ENCODE data around the gene MICU1.
"Not testable (repeated sequence)": the region's sequence is repeated elsewhere in the genome, so short reads cannot be mapped to it uniquely, and the experiment has no call there.

Gene MICU1

DNA sequence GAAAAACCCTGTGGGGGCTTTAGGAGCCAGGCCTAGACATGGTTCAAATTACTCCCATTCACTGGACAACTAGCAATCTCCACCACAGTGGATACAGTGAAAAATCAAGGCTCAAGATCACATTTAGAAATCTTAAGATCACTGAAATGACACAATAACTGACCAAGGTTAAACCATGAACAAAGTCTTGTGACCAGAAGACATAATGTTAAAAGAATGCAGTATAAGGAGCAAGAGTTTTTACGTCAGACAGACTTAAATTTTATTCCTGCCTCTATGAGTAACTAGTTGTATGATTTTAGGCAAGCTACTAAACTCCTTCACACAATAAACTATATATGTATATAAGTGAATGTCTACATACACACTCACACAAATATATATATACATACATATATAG lies 68.5 kb downstream of the MICU1 start:
- no peak for DNase-seq

DNA sequence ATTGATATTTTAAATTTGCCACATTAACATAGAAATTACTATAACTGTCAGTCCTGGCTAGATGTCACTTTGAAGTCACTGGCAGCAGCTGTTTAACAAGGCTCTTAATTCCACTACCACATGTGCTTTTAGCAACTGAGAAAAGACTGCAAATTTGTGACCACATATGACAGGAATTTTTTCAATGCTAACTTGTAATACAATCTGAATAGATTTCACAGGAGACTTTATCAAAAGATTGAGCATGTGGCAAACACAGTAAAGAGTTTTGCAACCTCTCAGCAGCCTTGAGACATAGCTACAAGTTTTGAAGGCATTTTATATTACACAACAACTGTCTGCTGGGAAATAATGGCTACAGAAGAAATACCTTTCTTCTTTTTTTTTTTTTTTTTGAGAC lies 73.0 kb downstream of the MICU1 start:
- peak; percentile 74 for DNase-seq

DNA sequence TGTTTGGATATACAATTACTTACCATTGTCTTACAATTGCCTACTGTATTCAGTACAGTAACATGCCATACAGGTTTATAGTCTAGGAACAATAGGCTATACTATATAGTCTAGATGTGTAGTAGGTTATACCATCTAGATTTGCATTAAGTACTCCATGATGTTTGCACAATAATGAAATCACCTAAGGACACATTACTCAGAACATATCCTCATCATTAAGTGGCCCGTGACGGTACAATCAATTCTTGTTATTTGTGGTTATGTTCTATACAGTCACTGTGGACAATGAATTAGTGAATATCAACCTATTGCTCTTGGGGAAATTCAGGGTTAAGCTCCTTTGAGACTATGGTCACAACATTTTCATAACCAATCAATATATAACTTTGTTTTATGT lies 75.6 kb downstream of the MICU1 start:
- no peak for DNase-seq

DNA sequence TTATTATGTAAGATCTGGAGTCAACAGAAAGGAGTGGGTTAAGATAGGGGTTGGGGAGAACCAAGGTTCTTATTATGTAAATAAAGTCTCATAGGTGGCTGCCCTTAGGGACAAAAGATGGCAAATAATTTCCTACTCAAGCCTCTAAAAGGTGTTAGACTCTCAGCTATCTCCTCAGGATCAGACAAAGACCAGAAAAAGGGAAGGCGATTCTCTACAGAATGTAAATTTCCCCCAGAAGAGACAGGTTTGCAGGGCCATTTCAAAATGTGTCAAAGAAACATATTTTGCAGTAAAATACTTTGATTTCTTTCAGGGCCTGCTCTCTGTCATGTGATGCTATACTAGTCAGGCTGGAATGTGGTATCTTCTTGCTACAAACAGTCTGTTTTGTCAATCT lies 80.3 kb downstream of the MICU1 start:
- DNase-seq = no peak

DNA sequence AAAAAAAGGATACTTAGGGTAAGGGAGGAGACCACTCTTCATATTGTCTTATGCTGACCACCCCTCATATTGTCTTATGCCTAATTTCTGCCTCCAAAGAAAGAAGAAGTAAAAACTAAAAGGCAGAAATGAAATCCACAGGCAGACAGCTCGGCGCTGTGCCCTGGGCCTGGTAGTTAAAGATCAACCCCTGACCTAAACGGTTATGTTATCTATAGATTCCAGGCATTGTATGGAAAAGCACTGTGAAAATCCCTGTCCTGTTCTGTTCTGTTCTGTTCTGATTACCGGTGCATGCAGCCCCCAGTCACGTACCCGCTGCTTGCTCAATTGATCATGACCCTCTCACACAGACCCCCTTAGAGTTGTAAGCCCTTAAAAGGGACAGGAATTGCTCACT lies 82.0 kb downstream of the MICU1 start:
- DNase-seq = not testable (repeated sequence)

DNA sequence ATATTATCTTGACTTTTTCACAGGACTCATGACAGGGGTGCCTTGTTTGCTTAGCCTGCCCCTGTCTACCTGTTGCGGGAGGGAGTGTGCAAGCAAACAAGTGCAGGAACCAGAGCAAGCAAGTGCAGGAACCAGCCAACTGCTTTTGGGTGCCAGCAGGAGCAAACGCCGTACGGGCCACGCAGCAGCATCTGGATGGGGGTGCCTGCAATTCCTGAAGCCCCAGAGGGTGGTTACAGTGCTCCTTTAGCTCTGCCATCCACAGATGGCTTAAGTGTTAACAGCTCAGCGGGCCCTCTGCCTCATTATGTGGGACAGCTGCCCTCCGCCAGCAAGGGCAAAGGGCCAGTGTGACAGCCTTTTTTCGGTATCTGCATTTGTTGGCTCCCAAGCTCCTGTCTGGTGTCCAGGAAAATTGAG lies 83.5 kb downstream of the MICU1 start:
- no peak for DNase-seq

DNA sequence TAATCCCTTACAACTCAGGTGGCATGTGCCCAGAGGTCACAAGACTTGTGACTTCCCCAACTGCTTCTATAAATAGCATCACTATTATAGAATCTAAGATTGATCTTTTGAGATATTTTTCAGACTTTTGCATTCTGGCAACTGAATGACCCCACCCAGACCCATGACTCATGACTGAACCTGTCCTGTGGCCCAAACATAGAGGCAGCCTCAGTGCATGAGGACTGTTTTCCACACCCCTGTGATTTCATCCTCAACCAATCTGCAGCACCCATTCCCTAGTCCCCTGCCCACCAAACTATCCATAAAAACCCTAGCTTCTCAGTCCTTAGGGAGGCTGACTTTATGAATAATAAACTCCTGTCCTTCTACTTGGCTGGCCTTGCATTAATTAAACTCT lies 84.5 kb downstream of the MICU1 start:
- no peak for DNase-seq

DNA sequence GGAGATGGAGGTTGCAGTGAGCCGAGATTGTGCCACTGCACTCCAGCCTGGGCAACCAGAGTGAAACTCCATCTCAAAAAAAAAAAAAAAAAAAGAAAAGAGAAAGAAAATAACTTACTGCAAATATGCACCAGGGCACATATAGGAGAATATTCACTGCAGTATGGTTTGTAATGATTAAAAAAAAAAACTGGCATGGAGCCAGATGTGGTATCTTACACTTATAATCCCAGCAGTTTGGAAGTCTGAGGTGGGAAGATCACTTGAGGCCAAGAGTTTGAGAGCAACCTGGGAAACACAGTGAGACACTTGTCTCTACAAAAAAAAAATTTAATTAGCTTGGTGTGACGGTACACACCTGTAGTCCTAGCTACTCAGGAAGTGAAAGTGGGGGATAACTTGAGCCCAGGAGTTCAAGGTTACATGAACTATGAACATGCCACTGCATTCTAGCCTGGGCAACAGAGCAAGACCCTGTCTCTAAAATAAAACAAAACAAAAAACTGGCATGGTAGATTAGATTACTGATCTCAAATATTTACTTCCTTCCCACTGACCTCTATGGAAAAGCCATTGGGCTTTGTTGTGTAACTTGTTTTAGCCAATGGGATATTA lies 85.6 kb downstream of the MICU1 start:
- no peak for DNase-seq

DNA sequence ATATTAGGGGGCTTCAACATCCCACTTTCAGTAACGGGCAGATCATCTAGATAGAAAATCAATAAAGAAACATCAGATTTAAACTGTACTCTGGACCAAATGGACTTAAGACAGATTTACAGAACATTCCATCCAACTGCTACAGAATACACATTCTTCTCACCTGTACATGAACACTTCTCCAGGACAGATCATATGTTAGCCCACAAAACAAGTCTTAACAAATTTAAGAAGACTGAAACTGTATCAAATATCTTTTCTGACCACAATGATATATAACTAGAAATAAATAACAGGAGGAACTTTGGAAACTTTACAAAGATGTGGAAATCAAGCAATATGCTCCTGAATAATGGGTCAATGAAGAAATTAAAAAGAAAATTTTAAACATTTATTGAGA lies 86.7 kb downstream of the MICU1 start:
- no peak for DNase-seq

DNA sequence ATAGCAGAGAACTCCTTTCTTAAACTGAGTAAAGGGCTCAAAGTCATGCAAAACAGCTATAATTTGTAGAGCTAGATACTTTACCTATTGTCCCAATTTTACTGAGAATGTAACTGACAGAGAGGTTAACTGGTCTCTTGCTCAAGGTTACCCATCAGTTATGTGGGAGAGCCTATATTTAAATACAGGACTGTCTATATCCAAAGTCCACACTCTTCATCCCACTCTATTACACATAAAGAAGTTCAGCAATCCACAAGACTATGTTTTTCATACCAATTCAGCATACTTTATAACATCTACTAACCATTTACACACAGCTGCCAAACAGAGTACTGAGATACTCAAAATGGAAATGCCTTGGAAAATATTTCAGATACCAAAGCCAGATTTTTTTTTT lies 100.2 kb downstream of the MICU1 start:
- no peak for DNase-seq

DNA sequence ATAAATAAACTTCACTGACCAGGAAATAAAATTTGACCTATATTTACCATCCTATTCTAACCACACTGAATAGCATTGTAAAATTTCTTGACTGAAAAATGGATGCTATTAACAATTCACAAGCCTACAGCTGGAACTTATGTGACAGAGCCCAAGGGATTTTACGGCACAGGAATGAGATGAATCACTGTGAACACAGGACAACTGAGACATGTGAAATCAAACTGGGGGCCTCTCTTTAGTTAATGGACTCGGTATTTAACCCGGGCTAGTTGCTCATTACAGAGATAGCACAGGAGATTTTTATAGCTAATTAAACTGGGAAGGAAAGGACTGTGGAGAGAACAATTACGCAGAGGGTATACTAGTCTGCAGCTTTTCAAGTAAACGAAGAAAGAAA lies 100.6 kb downstream of the MICU1 start:
- no peak for DNase-seq

DNA sequence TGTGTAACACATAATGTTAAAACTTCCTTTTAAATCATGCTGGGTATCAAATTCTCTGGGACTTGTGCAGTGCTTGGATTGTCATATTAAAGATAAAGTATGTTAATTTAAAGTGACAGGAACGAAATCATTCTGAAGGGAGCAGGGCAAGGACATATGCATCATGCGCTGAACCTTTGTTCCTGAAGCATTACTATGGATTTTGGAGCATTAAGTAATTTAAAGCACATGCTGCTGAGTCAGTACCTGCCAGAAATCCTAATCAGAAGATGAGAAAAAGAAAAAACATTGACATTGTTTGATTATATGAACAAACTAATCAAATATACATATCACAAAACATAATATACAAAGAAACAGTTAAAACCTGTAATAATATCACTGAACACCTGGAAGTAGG lies 101.4 kb downstream of the MICU1 start:
- no peak for DNase-seq

DNA sequence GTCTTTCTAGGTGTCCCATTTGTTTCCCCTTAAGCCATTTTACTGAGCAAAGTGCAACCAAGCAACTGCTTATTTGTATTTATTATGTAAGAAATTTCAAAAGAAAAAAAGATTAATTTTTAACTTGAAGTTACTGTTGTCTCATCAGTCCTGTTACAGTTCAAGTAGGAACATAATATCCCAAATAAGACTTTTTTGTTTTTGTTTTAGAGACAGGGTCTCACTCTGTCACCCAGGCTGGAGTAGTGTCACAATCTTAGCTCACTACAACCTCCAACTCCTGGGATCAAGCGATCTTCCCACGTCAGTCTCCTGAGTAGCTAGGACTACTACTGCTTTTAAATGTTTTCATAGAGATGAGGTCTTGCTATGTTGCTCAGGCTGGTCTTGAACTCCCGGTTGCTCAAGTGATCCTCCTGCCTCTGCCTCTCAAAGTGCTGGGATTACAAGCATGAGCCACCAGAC lies 101.9 kb downstream of the MICU1 start:
- DNase-seq = no peak

DNA sequence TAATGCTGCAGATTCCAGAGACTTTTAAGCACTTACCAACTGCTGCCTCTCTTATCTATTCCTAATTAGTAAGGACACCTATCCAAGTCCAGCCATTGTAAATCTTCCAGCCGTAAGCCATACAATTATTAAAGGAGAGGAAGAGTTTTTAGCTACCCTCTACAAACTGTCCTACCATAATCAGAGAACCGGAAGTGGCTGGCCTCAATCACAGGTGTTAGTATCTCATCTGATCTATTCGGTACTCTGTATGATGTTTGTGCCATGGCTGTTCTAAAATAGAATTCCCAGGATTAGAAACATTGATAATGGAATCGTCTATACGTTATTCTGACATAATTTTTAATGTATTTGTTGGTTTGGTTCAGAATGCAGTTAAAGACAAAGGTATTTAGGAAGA lies 102.8 kb downstream of the MICU1 start:
- DNase-seq = no peak

DNA sequence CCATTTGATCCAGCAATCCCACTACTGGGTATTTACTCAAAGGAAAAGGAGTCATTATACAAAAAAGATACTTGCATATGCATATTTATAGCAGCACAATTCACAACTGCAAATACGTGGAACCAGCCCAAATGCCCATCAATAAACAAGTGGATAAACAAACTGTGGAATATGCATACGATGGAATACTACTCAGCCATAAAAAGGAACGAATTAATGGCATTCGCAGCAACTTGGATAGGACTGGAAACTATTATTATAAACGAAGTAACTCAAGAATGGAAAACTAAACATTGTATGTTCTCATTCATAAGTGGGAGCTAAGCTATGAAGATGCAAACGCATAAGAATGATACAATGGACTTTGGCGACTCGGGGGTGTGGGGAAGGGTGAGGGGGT lies 108.6 kb downstream of the MICU1 start:
- DNase-seq = no peak

DNA sequence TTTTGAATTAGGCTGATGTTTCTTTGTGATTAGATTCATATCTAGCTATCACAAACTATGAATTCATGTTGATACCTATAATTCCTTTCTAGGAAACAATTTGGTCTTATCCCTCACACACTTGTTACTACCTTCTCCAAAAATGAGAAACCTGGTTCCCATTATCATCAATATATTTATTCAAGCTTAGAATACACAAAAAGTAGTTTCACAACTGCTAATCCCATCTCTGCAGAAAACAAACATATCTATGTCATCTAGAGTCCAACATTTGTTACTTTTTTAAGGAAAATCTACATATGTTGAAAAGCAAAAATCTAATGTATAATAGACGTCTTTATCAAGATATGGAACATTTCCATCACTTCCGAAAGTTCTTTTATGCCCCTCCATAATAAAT lies 110.4 kb downstream of the MICU1 start:
- DNase-seq = no peak

DNA sequence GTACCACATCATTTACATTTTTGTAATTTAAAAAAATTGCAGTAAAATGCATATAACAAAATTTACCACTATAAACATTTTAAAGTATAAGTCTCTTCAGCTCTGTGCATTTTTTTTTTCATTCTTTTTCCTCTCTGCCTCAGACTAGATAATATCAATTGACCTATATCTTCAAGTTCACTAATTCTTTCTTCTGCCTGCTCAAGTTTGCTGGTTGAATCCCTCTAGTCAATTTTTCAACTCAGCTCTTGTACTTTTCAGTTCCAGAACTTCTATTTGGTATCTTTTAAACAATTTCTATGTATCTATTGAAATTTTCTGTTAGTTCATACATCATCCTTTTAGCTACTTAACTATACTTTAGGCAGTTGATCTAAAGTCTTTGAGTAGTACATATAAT lies 112.0 kb downstream of the MICU1 start:
- DNase-seq = no peak

DNA sequence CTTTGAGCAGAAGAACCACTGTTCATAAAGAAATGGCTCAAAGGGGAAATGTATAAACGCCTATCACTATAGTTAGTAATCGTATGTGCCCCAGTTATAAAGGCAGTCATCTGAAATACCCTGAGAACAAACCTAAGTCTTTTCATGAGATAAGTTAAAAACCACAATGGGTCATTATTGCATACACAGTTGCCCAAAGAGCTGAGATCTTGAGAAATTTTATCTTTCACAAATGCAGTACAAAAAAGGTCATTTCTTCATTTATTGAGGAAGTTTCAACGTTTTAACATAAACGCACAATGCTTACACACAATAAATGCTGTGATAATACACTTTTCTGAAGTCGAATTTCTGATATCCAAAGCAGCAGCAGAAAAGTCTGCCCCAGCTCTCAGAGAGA lies 114.4 kb downstream of the MICU1 start:
- DNase-seq = peak; percentile 93 to 97

DNA sequence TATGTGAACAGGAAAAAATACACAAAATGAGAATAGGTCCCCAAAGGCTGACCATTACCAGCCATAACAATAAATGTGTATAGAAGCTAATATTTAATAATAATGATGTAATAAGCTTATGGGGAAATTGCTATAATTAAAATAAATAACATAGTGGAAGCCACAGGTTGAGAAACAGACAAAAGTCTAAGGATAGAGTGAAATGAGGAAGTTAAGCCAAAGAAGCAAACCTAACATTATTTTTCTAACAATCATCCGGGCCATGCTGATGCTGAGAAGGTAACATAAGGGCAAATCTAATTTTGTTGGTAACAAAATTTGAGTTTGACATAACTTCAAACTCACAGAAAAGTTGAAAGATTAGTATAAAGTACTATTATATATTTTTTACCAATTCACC lies 115.9 kb downstream of the MICU1 start:
- DNase-seq = peak; percentile 63

DNA sequence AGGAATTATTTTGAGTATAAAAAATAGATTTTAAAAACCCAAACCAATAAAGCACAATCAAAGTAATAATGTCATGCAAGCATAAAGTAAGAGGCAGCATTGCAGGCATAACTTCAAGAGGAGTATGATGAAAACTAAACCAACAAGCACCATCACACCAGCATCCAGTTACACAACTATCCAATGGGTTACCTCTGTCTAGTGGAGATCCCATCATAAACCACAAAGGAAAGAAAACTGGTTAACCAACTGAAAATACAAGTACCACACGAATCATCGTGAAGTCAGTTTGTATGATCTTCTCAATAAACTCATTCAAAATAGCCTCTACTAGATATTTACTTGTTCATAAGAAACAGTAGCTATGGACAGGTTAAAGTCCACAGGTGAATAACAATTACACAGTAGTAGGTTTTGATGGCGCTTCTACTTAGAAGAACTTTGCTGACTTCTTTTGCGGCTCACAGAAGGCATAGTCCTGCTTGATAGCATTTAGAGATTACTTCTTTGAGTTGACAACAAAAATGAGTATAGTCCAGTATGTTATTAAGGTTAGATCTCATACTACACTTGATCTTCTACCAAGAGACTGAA lies 116.6 kb downstream of the MICU1 start:
- no peak for DNase-seq

DNA sequence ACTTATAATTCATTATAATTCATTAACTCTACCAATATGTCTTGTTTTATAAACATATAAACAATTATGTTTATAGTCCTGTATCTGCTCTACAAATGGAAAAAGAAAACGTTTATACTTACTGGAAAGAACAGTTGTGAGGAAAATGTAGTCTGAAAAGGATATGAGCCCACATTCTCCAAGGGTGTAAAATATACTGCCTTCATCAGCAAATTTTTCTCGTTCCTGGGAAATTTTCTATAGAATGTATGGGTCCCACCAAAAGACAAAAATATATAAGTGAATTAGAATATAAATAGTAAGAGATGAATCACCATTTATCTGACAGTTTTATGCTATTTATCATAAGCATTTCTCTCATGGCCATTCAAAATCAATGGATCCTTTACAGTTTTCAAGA lies 117.8 kb downstream of the MICU1 start:
- DNase-seq = no peak

DNA sequence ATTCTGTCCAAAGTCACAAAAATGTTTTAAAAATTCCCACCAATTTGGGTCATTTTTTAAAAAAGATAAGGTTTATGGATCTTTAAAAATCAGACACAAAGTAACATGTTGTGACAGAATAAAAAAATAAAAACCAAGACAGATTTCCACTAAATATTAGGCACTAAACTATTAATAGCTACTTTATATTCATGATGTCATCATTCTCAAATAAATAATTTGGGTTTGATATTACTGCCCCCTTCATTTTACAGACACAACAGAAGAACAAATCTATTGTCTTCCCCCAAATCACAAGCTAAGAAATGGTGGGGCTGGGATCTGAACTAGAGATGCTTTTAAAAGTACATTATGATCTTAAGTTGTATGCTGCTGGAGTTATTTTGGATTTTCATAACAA lies 119.4 kb downstream of the MICU1 start:
- DNase-seq = no peak

DNA sequence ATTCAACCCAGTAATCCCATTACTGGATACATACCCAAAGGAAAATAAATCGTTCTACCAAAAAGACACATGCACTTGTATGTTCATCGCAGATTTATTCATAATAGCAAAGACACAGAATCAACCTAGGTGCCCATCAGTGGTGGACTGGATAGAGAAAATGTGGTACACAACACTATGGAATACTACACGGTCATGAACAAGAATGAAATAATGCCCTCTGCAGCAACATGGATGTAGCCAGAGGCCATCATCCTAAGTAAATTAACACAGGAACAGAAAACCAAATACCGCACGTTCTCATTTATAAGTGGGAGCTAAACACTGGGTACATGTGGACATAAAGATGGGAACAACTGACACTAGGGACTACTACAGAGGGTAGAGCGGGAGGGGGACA lies 120.4 kb downstream of the MICU1 start:
- DNase-seq = no peak

DNA sequence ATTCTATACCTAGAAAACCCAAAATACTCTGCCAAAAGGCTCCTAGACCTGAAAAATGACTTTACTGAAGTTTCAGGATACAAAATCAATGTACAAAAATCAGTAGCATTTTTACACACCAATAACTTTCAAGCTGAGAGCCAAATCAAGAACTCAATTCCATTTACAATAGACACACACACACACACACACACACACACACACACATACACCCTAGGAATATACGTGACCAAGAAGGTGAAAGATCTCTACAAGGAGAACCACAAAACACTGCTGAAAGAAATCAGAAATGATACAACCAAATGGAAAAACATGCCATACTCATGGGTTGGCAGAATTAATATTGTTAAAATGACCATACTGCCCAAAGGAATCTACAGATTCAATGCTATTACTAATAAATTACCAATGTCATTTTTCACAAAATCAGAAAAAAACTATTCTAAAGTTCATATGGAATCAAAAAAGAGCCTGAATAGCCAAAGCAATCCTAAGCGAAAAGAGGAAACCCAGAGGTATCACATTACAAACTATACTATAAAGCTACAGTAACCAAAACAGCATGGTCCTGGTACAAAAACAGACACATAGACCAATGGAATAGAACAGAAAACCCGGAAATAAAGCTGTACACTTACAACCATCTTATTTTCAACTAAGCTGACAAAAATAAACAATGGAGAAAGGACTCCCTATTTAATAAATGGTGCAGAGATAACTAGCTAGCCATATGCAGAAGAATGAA lies 122.0 kb downstream of the MICU1 start:
- no peak for DNase-seq

DNA sequence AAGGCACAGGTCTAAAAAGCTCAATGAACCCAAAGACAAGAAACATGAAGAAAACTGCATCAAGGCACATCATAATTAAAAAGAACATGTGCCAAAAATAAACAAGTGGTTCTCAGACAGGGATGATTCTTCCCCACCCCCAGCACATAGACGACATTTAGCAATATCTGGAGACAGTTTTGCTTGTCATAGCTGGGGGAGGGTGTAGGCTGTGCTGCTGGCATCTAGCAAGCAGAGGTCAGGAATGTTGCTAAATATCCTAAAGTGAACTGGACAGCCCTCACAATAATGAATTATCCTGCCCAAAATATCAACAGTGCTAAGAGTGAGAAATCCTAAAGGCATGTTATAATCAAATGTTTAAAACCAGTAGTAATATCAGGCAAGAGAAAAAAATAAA lies 122.6 kb downstream of the MICU1 start:
- DNase-seq = peak; percentile 79 to 87

Measured in inflammatory macrophage treated with lipopolysaccharide for 1 hour (primary cell).